MM.1S (cell line): ENCODE results near the gene TPCN1.

Experiments used
- DNase-seq: peaks from one replicate; pipeline ENCODE4 v3.0.0-alpha.2; 2015
- H2AFZ ChIP-seq: fragments of 300-600 bp; sonication (generic); 2 replicates; pipeline ENCODE4 v1.6.0; 2016; ENCODE audit warnings: antibody characterized with exemption, low read length
- H3F3A ChIP-seq: fragments of 300-600 bp; sonication (generic); 2 replicates; pipeline ENCODE4 v1.6.1; 2016; ENCODE audit warnings: mild to moderate bottlenecking, antibody characterized with exemption, low read length, moderate library complexity, mixed read lengths; ENCODE audit not compliant: insufficient read depth
- H3K27ac ChIP-seq: fragments of 300-600 bp; sonication (generic); 2 replicates; pipeline ENCODE4 v1.5.1; 2016; ENCODE audit warnings: mild to moderate bottlenecking, low read length
- H3K27me3 ChIP-seq: fragments of 300-600 bp; sonication (generic); replicated peaks from 2 replicates; pipeline ENCODE4 v1.6.0; 2016; ENCODE audit warnings: low read length; ENCODE audit not compliant: insufficient read depth
- H3K36me3 ChIP-seq: fragments of 300-600 bp; sonication (generic); replicated peaks from 2 replicates; pipeline ENCODE4 v1.6.1; 2016; ENCODE audit warnings: mild to moderate bottlenecking, low read length, mixed read lengths; ENCODE audit not compliant: insufficient read depth
- H3K4me1 ChIP-seq: fragments of 300-600 bp; sonication (generic); 2 replicates; pipeline ENCODE4 v1.6.1; 2016; ENCODE audit warnings: low read length, mixed read lengths
- H3K4me2 ChIP-seq: fragments of 300-600 bp; sonication (generic); 2 replicates; pipeline ENCODE4 v1.6.0; 2016; ENCODE audit warnings: low read depth, low read length
- H3K4me3 ChIP-seq: fragments of 300-600 bp; sonication (generic); 2 replicates; pipeline ENCODE4 v1.5.1; 2016; ENCODE audit warnings: low read length, mixed read lengths
- H3K79me2 ChIP-seq: fragments of 300-600 bp; sonication (generic); 2 replicates; pipeline ENCODE4 v1.6.1; 2016; ENCODE audit warnings: mixed run types, low read length, mixed read lengths
- H3K9ac ChIP-seq: fragments of 300-600 bp; sonication (generic); 2 replicates; pipeline ENCODE4 v1.6.1; 2016; ENCODE audit warnings: low read length, mixed read lengths
- H3K9me2 ChIP-seq: fragments of 300-600 bp; sonication (generic); replicated peaks from 2 replicates; pipeline ENCODE4 v1.6.1; 2016; ENCODE audit warnings: mild to moderate bottlenecking, low read length, mixed read lengths; ENCODE audit not compliant: insufficient read depth
- H3K9me3 ChIP-seq: fragments of 300-600 bp; sonication (generic); replicated peaks from 2 replicates; pipeline ENCODE4 v1.6.1; 2016; ENCODE audit warnings: mild to moderate bottlenecking, low read length, mixed read lengths; ENCODE audit not compliant: insufficient read depth
- H4K20me1 ChIP-seq: fragments of 300-600 bp; sonication (generic); 2 replicates; pipeline ENCODE4 v1.6.1; 2016; ENCODE audit warnings: mild to moderate bottlenecking, low read length, moderate library complexity, mixed read lengths; ENCODE audit not compliant: insufficient read depth
- CTCF ChIP-seq: fragments of 300-600 bp; sonication (generic); IDR thresholded peaks from 2 replicates; pipeline ENCODE4 v1.5.1; 2016; ENCODE audit warnings: antibody characterized with exemption, low read length, mixed read lengths
- EZH2 ChIP-seq: fragments of 300-600 bp; sonication (generic); optimal IDR thresholded peaks from 2 replicates; pipeline ENCODE3; 2017; ENCODE audit warnings: low read depth, mild to moderate bottlenecking, antibody characterized with exemption, low read length, mixed read lengths
- EZH2phosphoT487 ChIP-seq: fragments of 300-600 bp; sonication (generic); IDR thresholded peaks from 2 replicates; pipeline ENCODE4 v1.6.1; 2018; ENCODE audit warnings: antibody characterized with exemption, low read length

The TPCN1 gene

GRCh38 chr12:113325916-113326315, 104.7 kb downstream of the TPCN1 start:
- DNase-seq: no peak
- Histone ChIP-seq H3K27ac (no peak overlapping the region), H3F3A (no peaks in the 10 kb centered on the region), H3K4me3 (no peak overlapping the region), H3K36me3 (no peaks in the 10 kb centered on the region), H3K79me2 (no peaks in the 10 kb centered on the region), H3K27me3 (no peaks in the 10 kb centered on the region), H3K4me2 (no peak overlapping the region), H4K20me1 (no peaks in the 10 kb centered on the region), H3K9me2 (no peaks in the 10 kb centered on the region), H2AFZ (no peak overlapping the region), H3K9ac (no peak overlapping the region), H3K4me1 (no peaks in the 10 kb centered on the region), H3K9me3 (no peaks in the 10 kb centered on the region)
- TF ChIP-seq EZH2 (no peak), CTCF (no peak), EZH2phosphoT487 (no peak)

- Histone ChIP-seq H3K9ac (no peak overlapping the region), H3K9me2 (no peaks in the 10 kb centered on the region), H3K27ac (no peak overlapping the region), H3K36me3 (no peaks in the 10 kb centered on the region), H3K4me2 (no peak overlapping the region), H3K9me3 (no peaks in the 10 kb centered on the region), H3K4me1 (no peaks in the 10 kb centered on the region), H3K79me2 (no peaks in the 10 kb centered on the region), H3K27me3 (no peaks in the 10 kb centered on the region), H3F3A (no peaks in the 10 kb centered on the region), H2AFZ (no peak overlapping the region), H4K20me1 (no peaks in the 10 kb centered on the region), H3K4me3 (no peak overlapping the region)
- DNase-seq: no peak
- TF ChIP-seq EZH2 (no peak), EZH2phosphoT487 (no peak), CTCF (no peak)
Measured at GRCh38 chr12:113326775-113327395, 105.6 kb downstream of the TPCN1 start.

- DNase-seq: no peak
- Histone ChIP-seq H3K4me2 (no peak overlapping the region), H3K4me1 (no peaks in the 10 kb centered on the region), H3K9ac (no peak overlapping the region), H3K27me3 (no peaks in the 10 kb centered on the region), H3F3A (no peaks in the 10 kb centered on the region), H2AFZ (no peak overlapping the region), H3K36me3 (no peaks in the 10 kb centered on the region), H3K9me3 (no peaks in the 10 kb centered on the region), H3K79me2 (no peaks in the 10 kb centered on the region), H3K27ac (no peak overlapping the region), H3K9me2 (no peaks in the 10 kb centered on the region), H3K4me3 (no peak overlapping the region), H4K20me1 (no peaks in the 10 kb centered on the region)
- TF ChIP-seq EZH2: no peak
- no peak for TF ChIP-seq EZH2phosphoT487
- TF ChIP-seq CTCF: no peak
Measured at GRCh38 chr12:113328368-113328889, 107.2 kb downstream of the TPCN1 start.
